KOPT-K1 (cell line): ENCODE measurements around the gene SLC25A45.

Experiments used
- H3K27ac ChIP-seq: fragments of 200-600 bp; sonication (generic); 2 replicates; pipeline ENCODE4 v1.5.1; 2016; ENCODE audit warnings: antibody characterized with exemption, mild to moderate bottlenecking, low read depth, low read length; ENCODE audit not compliant: poor library complexity, severe bottlenecking
- H3K36me3 ChIP-seq: fragments of 200-600 bp; sonication (generic); 2 replicates; pipeline ENCODE4 v1.5.1; 2017; ENCODE audit warnings: antibody characterized with exemption, mild to moderate bottlenecking, low read length, moderate library complexity; ENCODE audit not compliant: insufficient read depth
- H3K9me3 ChIP-seq: fragments of 200-600 bp; sonication (generic); 2 replicates; pipeline ENCODE4 v1.5.1; 2017; ENCODE audit warnings: antibody characterized with exemption, low read length, mild to moderate bottlenecking; ENCODE audit not compliant: insufficient read depth, poor library complexity, severe bottlenecking

Gene SLC25A45

DNA sequence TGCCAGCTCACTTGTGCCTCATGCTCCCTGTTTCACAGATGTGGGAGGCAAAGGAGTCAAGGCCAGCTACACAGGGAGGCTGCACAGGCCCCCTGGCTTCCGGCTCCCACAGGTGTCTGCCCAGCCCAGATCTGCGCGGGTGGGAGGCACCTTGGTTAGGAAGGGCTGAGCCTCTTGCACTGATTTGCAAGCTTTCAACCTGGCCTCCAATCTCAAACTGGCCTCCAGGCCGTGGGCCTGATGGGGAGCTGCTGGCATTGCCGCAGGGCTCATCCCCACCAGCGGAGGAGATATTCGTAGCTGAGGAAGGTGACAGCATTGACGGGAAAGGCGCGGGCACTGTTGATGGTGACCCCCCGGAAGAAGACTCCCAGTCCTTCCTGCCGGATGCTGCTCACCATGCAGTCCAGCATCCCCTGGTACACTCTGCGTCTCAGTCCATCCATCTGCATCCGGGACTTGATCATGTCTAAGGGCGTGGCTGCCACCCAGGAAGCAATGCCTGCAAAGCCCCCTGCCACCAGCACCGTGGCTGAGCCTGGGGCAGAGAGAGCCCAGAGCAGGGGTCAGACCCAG lies 6.2 kb downstream of the SLC25A45 start:
- Histone ChIP-seq H3K36me3 (no peaks in the 10 kb centered on the region), H3K27ac (no peak overlapping the region), H3K9me3 (no peaks in the 10 kb centered on the region)

DNA sequence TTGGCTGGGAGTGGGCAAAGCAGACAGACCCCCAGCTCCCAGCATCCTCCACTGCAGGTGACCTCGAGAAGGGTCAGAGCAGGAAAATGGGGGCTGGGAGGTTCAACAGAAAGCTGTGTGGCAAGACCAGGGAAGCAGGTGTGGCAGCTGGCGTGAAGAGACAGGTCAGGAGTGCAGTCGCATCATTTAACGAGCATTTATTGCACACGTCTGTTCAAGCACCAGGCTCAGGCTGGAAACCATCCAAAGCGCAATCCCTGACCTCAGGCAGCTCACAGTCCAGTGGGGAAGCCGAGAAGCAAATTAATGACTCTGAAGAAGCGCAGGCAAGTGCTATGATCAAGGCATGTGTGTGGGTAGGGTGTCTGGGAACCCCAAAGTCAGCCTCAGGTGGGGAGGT lies 7.4 kb downstream of the SLC25A45 start:
- no peaks in the 10 kb centered on the region for H3K36me3 ChIP-seq
- no peaks in the 10 kb centered on the region for H3K9me3 ChIP-seq
- no peak overlapping the region for H3K27ac ChIP-seq

DNA sequence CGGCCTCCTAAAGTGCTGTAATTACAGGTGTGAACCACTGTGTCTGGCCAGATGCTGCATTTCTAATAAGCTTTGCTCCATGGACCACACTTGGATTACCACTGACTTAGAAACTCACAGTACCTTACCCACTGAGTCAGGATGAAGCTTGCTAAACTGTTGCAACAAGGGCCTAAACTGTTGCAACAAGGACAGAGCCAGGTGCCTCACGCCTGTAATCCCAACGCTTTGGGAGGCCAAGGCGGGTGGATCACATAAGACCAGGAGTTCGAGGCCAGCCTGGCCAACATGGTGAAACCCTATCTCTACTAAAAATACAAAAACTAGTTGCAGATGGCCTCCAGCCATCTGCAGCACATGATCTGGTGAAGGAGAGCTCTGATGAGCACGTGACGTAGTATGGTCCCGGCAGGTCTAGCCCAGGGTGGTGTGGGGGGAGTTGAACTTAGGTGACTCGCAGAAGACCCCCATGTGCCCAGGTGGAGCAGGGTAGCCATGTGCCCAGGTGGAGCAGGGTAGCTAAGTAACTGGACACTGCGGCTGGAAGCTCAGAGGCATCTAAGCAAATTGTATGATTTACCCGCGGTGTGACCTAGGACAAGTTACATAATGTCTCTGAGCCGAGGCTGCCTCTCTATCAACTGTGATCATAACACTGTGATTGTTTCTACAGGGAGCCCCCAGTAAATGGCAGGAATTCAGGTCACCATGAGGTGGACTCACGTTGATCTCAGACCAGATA lies 8.4 kb downstream of the SLC25A45 start:
- Histone ChIP-seq H3K9me3 (no peaks in the 10 kb centered on the region), H3K36me3 (no peaks in the 10 kb centered on the region), H3K27ac (no peak overlapping the region)

DNA sequence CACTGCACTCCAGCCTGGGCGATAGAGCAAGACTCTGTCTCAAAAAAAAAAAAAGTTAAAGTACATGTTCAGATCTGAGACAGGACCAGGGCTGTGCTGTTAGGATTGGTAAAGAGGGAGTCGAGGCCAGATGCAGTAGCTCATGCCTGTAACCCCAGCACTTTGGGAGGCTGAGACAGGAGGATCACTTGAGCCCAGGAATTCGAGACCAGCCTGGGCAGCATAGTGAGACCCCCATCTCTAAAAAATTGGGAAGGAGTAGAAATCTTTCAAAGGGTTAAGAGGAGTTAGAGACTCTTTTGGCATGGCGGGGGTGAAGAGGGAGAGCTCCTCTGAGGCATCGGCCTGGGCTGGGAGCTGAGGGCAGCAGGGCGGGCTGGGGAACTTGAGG lies 11.8 kb downstream of the SLC25A45 start:
- Histone ChIP-seq H3K36me3 (no peaks in the 10 kb centered on the region), H3K27ac (no peak overlapping the region), H3K9me3 (no peaks in the 10 kb centered on the region)

DNA sequence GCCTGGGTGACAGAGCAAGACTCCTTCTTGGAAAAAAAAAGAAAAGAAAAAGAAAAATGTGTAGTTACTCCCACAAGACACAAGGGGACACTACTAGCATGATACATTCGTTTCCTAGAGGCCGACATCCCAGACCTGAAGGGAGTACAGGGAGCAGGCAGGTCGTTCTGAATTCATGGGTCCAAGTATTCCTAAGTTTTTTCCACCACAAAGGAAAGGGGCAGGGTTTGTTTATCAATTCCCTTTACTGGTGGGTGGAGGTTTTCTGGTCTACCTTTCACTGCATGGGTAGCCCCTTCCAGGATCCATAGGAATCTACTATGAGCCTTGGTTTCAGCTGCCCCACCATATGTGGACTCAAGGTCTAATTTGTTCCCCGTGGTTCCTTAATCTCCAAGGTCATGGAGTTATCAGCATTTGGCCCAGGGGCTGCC lies 16.1 kb downstream of the SLC25A45 start:
- Histone ChIP-seq H3K36me3 (no peaks in the 10 kb centered on the region), H3K9me3 (no peaks in the 10 kb centered on the region), H3K27ac (no peak overlapping the region)

DNA sequence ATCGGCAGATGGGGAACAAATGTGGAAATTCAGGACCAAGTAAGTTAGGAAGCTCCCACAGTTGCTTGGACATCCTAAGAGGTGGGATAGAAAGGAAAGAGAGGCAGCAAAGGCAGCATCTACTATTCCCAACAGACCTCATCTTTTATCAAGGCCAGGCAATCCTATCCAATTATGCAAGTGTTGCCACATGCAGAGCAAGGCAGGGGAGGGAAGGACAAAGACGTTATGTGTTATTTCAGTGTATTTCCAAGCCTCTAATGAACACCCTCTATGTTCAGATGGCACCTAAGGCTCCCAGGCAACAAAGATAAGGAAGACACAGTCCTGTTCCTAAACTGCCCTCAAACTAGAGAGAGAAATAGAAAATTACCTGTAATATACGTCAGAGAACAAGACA lies 18.7 kb downstream of the SLC25A45 start:
- Histone ChIP-seq H3K36me3 (no peaks in the 10 kb centered on the region), H3K9me3 (no peaks in the 10 kb centered on the region), H3K27ac (no peak overlapping the region)

DNA sequence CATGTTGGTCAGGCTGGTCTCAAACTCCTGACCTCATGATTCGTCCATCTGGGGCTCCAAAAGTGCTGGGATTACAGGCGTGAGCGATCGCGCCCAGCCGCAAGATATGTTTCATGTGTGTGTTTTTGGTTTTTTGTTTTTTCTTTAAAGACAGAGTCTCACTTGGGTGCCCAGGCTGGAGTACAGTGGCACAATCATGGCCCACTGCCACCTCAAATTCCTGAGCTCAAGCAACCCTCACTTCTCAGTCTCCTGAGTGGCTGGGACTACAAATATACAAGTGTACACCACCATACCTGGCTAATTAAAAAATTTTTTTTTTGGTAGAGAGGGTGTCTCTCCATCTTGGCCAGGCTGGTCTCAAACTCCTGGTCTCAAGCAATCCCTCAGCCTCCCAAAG lies 19.5 kb downstream of the SLC25A45 start:
- H3K27ac ChIP-seq = no peak overlapping the region
- H3K9me3 ChIP-seq = no peaks in the 10 kb centered on the region
- no peaks in the 10 kb centered on the region for H3K36me3 ChIP-seq

DNA sequence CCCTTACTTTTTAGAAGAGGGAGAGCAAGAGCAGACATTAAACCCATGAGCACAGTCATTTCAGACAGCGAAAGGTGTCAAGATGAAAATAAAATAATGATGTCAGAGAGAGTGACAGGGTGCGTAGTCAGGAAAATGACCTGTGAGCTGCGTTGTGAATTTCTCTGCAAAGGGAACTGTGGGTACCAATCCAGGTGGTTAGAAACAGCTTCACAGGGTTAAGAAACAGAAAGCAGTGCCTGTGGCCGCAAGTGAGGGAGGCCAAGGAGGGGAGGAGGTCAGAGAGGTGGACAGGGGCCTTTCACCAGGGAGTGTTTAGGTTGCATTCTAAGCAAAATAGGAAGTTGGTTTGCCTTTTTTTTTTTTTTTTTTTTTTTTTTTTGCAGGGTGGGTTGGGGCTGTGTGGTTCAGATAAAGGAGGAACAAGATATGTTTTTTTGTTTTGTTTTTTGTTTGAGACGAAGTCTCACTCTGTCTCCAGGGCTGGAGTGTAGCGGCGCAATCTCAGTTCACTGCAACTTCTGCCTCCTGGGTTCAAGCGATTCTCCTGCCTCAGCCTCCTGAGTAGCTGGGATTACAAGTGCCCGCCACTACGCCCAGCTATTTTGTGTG lies 20.0 kb downstream of the SLC25A45 start:
- Histone ChIP-seq H3K27ac (no peak overlapping the region), H3K36me3 (no peaks in the 10 kb centered on the region), H3K9me3 (no peaks in the 10 kb centered on the region)

DNA sequence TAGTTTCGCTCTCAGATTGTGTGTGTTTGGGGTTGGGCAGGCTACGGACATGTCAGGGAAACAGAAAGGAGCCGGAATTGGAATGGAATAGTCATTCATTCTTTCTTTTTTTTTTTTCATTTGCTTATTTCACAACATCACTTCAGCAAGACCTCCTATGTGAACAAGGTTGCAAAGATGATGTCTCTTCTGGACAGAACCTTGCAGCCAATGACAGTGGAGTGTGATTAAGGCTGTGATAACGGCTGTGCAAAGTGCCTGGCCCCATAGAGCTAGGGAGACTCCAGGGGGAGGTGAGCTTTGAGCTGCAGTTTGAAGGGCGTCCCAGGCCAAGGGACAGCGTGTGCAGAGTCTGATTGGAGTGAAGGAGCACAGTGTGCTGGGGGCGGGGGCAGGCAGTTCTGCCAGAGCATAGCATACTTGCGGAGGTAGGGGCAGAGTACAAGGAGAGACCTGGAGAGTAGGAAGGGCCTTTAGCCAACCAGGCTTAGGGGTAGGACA lies 24.5 kb downstream of the SLC25A45 start:
- Histone ChIP-seq H3K36me3 (peaks cover 2% of the 10 kb centered on the region; the same call in 1 of the 2 replicates), H3K27ac (no peak overlapping the region), H3K9me3 (no peaks in the 10 kb centered on the region)

DNA sequence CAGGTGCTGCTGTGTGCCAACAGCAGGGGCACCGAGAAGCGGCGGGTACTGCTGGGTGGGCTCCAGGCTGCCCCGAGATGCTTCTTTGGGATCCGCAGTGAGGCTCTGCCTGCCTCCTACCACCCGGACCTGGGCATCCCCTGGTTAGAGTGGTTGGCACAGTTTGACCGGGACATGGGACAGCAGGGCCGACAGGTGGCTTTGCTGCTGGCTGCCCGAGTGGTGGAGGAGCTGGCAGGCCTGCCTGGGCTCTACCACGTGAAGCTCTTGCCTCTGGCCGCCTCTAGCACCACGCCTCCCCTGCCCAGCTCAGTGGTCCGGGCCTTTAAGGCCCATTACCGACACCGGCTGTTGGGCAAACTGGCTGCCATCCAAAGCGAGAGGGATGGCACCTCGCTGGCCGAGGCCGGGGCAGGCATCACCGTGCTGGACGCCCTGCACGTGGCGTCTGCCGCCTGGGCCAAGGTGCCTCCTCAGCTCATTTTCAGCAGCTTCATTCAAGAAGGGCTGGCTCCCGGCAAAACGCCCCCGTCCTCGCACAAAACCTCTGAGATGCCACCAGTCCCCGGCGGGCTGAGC lies 26.0 kb downstream of the SLC25A45 start:
- Histone ChIP-seq H3K36me3 (peaks cover 17% of the 10 kb centered on the region), H3K9me3 (no peaks in the 10 kb centered on the region), H3K27ac (no peak overlapping the region)

DNA sequence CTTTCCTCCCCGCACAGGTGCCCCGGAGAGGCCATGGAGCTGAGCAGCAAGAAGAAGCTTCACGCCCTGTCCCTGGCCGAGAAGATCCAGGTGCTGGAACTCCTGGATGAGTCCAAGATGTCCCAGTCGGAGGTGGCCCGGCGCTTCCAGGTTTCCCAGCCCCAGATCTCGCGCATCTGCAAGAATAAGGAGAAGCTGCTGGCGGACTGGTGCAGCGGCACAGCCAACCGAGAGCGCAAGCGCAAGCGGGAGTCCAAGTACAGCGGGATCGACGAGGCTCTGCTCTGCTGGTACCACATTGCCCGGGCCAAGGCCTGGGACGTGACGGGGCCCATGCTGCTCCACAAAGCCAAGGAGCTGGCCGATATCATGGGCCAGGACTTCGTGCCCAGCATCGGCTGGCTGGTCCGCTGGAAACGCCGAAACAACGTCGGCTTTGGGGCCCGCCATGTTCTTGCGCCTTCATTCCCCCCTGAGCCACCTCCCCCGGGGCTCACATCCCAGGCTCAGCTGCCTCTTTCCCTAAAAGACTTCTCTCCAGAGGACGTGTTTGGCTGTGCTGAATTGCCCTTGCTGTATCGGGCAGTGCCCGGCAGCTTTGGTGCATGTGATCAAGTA lies 26.6 kb downstream of the SLC25A45 start:
- peaks cover 23% of the 10 kb centered on the region for H3K36me3 ChIP-seq
- H3K9me3 ChIP-seq = no peaks in the 10 kb centered on the region
- no peak overlapping the region for H3K27ac ChIP-seq

DNA sequence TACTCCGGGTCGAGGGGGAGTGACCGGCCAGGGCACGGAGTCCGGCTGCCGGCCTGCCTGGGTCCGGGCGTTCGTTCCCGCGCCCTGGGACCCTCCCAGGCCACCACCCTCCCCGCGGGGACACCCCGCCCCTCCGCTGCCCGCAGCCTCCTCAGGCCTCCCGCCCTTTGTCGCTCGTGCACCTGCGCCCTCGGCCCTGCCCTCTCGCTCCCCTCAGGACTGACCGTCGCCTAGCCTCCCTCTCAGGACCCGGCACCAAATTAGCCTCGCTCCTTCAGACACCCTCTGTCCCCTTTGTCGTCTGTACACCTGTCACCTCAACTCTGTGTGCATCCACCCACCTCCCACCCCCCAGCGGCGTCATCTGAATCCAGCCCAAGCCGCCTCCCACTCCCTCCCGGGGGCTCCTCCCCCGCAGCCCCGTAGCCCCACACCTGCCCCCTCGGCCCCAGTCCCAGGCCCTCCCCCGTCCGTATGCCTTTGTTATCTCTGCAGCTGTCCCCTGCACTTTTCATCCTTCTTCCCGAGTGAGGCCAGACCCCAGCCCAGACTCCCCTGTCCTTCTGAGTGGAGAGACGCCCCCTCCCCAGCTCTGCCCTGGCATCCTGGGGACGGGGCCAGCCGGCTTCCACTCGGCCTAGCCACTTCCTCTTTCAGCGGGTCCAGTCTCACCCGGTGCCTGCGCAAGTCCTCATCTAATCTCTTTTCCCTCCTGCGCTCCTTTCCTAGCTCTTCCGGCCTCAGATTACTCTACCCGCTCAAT lies 27.3 kb downstream of the SLC25A45 start:
- Histone ChIP-seq H3K27ac (peak overlapping the region; percentile 50), H3K36me3 (peaks cover 30% of the 10 kb centered on the region), H3K9me3 (no peaks in the 10 kb centered on the region)

DNA sequence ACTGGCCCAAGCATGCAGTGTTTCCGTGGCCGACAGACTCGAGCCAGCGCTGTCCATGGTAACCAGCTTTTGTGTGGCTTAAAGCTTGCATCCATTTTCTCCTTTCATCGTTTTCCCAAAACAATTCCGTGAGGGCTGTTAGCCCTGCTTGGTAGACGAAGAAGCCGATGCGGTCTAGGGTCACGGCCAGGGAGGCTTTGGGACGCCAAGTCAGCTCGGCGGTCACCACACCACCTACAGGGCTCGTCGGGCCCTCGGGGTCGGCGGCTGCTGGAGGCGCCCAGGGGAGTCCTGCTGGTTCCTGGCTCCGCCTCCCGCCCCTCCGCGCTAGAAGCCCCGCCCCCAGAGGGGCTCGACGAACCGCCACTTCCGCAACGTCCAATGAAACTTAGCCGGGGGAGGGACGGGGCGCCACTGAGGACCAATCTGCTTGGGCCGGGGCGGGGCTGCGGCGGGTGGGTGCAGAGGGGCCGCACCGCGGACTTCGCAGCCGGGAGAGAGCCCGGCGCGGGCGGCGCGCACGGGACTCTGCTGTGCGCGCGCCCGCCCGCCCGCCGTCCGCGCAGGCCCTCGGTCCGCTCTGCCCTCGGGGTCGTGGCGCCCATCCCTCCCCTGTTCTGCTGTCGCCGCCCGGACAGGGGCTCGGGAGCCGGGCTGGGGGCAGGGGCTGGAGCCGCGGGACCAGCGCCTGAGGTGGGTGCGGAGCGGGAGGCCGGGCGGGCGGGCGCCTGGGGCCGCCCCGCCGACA lies 28.0 kb downstream of the SLC25A45 start, which contains the start of gene TIGD3:
TIGD3 (plus strand) TSS at position 487 of the 748 bp plus-strand sequence. CDS start 1,058 bp downstream, outside the sequence.
- H3K27ac ChIP-seq = peak within 1 kb of the TSS; percentile 50
- no peaks in the 10 kb centered on the region for H3K9me3 ChIP-seq
- H3K36me3 ChIP-seq = peaks cover 37% of the 10 kb centered on the region

DNA sequence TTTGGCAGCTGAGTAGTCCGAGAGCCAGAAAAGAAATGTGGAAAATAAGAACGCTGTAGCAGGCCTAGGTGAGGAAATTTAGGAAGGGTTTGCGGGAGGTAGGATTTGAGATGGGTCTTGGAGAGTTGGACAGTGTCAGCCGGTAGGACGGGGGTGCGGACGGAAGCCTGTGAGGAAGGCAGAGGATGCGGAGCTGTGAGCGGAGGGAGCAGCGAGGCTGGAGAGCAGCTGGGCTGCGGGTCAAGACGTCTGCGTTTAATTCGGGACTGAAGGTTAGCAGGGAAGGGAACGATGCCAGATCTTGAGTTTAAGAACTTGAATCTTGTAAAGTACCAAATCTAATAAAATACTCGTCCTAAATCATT lies 28.6 kb downstream of the SLC25A45 start:
- Histone ChIP-seq H3K27ac (no peak overlapping the region), H3K9me3 (no peaks in the 10 kb centered on the region), H3K36me3 (peaks cover 43% of the 10 kb centered on the region)
